GM18951 (cell line): Measurements from ENCODE around the gene COL18A1.
"Not testable (repeated sequence)": the region's sequence is repeated elsewhere in the genome, so short reads cannot be mapped to it uniquely, and the experiment has no call there.

ENCODE experiments used
- POLR2A ChIP-seq: IDR thresholded peaks from 4 replicates; pipeline ENCODE4 v1.6.1; 2011; ENCODE audit warnings: mild to moderate bottlenecking; ENCODE audit not compliant: insufficient read length, insufficient read depth; ENCODE audit errors: extremely low read depth
- in situ Hi-C: fragments of 300-500 bp; cut with MboI; formaldehyde crosslinking; loops from one replicate; pipeline ENCODE4 v1.12.0; 2022; ENCODE audit warnings: low sequenced_read_pairs, mixed read lengths, inconsistent platforms; ENCODE audit not compliant: unreplicated experiment

Gene COL18A1

DNA sequence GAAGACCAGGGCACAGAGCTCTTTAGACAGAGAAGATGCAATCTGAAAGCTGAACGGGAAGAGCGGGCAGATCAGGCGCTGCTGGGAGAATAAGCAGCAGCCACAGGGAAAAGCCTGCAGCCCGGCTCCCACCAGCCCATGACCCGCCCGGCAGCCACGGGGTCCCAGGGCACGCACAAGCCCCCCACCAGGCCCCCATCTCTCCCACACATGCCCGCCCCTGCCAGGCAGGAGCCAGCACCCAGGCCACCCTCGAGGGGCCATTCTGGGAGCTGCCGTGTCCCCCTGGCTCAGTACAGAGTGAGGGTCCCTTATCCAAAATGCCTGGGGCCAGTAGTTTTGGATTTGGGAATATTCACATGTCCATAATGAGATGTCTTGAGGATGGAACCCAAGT is 120.9 kb downstream of the COL18A1 start:
- in situ Hi-C loops = no loop called here
- no peak for TF ChIP-seq POLR2A

DNA sequence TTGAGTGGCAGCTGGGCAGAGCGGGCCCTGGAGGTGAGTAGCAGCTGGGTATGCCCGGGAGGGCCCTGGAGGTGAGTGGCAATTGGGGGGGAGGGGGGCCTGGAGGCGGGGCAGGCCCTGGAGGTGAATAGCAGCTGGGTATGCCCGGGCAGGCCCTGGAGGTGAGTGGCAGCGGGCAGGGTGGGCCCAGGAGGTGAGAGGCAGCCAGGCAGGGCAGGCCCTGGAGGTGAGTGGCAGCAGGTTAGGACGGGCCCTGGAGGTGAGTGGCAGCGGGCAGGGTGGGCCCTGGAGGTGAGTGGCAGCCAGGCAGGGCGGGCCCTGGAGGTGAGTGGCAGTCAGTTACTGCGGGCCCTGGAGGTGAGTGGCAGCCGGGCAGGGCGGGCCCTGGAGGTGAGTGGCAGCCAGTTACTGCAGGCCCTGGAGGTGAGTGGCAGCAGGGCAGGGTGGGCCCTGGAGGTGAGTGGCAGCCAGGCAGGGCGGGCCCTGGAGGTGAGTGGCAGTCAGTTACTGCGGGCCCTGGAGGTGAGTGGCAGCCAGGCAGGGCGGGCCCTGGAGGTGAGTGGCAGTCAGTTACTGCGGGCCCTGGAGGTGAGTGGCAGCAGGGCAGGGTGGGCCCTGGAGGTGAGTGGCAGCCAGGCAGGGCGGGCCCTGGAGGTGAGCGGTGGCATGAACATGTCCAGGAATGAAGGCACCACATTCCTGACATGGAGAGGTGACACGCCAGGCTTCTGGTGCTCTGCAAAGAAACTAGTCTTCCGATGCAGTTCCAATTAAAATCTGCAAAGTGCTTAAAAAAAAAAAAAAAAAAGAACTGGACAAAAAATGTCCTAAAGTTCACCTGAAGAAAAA is 122.4 kb downstream of the COL18A1 start:
- in situ Hi-C loops = not testable (repeated sequence)

DNA sequence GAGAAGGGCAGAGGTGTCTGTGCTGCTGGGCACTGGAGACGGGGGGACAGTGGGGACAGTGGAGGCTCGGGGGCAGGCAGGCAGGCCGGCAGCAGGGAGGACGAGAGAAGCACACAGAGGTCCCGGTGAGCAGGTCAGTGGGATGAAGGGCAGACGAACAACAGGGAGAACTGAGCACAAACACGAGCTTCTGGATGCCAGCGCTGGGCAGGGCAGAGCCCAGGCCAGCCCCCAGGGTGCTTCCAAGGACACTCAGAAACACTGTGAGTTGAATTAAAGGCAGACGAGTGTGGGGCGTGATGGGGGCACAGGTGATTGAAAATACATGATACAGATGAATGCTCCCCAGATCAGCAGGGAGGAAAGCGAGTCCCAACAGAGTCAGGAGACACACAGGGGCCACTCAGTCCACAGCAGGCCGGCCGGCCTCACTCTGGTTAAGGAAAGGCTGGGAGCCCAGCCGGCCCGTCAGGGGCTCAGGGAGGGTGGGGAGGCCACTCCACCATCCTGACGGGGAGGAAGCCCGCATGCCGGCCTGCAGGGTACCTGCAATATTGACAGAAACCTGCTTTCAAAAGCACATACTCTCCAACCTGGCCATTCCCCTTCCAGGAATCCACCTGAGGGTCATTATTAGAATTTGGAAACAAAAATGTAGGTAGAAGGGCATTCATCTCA is 123.2 kb downstream of the COL18A1 start:
- no peak for TF ChIP-seq POLR2A
- in situ Hi-C loops = no loop called here

DNA sequence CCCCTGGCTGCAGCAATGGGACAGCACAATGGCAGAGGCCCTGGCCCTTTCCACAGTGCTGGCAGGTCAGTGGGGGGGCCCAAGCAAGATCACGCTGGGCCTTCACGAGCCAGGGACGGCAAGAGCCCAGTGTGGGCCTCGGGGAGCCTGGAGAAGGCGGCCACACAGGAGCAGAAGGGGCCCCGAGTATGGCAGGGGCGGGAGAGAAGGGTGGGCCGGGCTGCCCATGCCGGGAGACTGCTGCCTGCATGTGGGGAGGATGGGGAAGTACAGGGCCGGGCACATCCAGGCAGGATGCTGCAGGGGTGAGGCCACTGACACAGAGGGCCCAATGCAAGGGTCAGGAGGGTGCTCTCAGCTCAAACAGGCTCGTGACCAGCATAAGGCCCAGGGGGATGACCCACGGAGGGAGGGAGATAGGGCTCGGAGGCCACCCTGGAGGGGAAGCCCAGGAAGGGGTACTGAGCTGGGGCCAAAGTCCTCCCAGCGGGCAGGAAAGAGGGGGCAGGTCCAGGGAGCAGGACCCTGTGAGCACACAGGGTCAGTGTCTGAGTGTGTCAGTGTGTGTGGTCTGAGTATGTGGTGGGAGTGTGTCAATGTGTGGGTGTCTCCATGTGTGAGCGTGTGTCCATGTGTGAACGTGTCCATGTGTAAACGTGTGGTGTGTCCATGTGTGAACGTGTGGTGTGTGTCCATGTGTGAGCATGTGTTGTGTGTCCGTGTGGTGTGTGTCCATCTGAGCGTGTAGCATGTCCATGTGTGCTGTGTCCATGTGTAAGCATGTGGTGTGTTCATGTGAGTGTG is 124.2 kb downstream of the COL18A1 start:
- in situ Hi-C loops = no loop called here
- no peak for TF ChIP-seq POLR2A

DNA sequence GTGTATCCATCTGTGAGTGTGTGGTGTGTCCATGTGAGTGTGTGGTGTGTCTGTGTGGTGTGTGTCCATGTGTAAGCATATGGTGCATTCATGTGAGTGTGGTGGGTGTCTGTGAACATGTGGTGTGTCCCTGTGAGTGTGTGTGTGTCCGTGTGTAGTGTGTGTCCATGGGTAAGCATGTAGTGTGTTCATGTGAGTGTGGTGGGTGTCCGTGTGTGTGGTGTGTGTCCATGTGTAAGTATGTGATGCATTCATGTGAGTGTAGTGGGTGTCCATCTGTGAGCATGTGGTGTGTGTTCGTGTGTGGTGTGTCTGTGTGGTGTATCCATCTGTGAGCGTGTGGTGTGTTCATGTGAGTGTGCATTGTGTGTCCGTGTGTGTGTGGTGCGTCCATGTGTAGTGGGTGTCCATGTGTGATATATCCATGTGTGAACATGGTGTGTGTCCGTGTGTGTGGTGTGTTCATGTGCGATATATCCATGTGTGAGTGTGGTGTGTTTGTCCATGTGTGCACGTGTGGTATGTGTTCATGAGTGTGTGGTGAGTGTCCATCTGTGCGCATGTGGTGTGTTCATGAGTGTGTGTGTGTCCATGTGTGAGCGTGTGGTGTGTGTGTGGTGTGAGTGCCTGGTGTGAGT is 124.9 kb downstream of the COL18A1 start:
- in situ Hi-C loops = no loop called here
- TF ChIP-seq POLR2A = no peak

DNA sequence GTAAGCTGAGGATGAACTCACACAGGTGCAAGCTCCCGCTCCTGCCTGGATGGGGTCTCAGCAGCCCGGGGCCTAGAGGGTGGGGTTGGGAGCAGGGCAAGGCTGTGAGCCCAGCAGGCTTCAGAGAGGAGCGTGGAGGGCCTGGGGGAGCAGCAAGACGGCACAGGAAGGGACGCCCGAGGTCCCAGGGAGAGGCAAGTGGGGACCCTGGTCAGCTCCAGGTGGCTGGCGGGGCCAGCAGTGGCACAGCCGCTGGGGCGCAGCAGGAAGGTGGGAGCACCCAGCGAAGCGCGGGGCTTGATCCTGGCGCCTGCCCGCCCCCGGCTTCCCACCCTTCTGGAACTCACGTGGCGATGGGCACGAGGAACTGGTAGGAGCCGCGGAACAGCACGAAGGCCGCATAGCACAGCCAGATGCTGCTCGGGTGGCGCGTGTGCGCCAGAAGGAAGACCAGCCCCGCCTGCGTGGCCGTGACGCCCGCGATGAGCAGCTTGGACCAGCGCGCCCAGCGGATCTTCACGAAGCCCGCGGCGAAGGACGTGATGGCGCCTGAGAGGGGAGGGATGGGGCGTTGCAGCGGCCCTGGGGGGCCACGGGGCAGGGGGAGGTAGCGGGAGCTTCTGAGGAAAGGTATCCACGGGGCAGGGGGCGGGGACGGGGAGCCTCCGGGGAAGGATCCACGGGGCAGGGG is 125.6 kb downstream of the COL18A1 start:
- in situ Hi-C loops = no loop called here
- no peak for TF ChIP-seq POLR2A

DNA sequence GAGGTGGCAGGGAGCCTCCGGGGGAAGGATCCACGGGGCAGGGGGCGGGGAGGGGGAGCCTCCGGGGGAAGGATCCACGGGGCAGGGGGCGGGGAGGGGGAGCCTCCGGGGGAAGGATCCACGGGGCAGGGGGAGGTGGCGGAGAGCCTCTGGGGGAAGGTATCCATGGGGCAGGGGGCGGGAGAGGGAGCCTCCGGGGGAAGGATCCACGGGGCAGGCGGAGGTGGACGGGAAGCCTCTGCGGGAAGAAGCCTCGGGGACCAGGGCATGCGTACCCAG is 126.1 kb downstream of the COL18A1 start:
- in situ Hi-C loops = not testable (repeated sequence)

DNA sequence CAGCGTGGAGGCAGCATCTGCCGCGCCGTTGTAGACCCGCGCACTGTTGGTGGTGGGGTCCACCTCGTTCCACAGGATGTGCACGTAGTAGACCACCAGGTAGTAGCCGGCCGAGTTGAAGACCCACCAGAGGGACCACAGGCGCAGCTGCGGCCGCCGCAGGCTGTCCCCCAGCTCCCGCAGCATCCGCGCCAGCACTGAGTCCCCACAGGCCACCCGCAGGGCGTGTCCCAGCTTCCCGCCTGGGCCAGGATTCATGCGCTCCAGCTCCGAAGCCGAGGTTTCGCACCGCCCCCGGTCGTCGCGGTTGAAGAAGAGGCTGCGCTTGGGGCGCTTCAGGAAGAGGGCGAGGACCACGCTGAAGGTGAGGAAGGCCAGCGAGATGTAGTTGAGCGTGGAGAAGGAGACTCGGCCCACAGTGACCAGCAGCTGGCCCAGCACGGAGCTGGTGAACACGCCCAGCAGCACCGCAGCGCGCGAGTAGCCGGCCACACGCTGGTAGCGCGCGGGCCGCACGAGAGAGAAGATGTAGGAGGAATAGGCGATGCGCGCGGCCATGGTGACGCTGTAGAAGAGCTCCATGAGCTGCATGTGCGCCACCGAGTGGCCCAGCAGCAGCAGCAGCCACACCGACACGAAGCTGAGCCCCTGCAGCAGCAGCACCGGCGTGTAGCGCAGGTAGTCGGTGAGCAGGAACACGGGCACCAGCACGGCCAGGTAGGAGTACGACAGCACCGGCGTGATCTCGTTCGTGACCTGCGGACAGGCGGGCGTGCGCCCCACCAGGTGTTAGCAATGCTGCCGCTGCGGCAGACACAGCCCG is 126.6 kb downstream of the COL18A1 start:
- in situ Hi-C loops = no loop called here
- no peak for TF ChIP-seq POLR2A

DNA sequence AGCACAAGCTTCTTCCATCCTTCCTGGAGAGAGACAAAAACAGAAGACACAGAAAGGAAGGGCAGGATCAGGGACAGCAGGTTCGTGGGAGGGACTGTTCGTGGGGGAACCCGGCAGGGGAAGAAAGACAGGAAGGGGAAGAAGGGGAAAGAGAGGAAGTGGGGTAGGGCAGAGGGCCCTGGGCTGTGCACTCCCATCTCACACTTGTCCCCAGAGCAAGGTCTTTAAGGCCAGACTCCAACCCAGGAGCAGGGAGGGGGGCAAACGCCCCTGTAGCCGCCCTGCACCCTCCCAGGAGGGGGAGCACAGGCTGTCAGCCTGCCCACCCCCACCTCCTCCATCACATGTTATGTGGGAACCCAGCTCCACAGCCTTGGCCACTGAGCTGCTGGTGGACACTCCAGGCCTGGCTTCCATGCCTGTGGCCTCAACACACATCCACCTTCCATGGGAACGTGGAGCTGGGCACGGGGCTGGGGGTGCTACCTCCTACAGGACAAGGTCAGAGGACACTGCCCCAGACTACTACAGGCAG is 127.9 kb downstream of the COL18A1 start:
- in situ Hi-C loops = no loop called here
- TF ChIP-seq POLR2A = no peak

DNA sequence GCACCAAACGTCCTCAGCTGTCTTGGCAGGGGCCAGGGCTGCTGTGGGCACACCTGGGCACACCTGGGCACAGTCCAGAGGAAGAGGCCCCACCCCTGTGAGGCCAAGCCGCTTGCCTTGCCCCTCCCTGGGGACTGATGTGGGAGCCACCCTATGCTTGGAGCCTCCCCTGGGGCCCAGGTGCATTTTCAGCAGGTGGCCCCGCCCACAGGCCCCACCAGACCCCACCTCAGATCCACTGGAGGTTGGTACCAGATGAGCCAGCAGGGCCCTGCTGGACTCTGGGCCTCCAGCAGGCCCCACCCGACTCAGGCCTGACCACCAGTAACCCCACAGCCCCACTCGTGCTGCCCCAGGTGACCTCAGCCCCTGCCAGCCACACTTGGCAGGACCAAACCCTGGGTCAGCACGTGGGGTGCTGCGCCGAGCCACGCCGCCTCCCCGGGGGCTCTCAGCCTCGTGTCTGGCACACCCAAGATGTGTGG is 128.4 kb downstream of the COL18A1 start:
- TF ChIP-seq POLR2A = no peak
- in situ Hi-C loops = no loop called here

DNA sequence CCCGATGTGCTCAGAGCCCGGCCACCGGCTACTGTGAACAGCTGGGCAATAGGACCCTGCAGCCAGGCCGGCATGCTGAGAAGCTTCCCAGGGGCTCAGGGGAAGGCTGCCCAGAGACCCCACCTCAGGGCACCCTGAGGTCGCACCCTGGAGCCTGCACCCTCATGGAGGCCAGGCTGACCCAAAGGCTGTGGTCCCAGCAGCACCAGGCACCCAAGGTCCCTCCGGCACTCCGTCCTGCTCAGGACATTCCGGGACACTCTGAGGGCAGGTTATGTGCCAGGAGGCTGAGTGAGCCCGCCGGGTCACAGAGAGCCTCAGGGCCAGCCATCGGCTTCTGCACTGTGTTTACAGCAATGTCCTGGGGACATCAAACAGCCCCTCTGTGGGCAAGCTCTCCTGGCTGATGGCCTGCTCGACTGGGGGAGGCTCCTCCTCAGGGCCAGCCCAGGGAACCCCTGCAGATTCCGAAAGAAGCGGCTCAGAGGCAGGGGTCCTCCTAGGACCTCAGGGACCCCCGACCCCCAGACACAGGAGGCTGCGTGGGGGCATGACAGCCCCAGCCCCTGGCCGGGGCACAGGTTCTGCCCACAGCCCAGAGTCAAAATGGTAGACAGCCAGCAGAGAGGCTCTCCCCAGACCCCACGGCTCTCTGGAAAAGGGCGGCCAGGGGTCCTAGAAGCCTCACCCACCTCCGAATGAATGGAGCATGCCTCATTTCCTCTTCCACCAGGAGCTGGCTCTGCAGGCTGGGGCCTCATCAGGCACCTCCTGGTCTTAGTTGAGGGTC is 129.1 kb downstream of the COL18A1 start:
- in situ Hi-C loops = no loop called here
- TF ChIP-seq POLR2A = no peak
